Lower leg skin (tissue), 3 donors: ENCODE data around the gene ASF1B.

ENCODE experiments used
- POLR2A ChIP-seq, 2 donors: fragments of 450-650 bp; IDR thresholded peaks; one replicate each; pipeline ENCODE4 v1.6.1; 2016 to 2017; ENCODE audit warnings: antibody characterized with exemption in 2 of 2, mild to moderate bottlenecking in 1 of 2, moderate library complexity in 1 of 2
- TF ChIP-seq, protein P1 (sequence below), 3 donors: fragments of 450-650 bp; IDR thresholded peaks; one replicate each; pipeline ENCODE4 v1.5.1; 2016; ENCODE audit warnings: antibody characterized with exemption in 3 of 3, mild to moderate bottlenecking in 3 of 3, moderate library complexity in 2 of 3

DNA sequence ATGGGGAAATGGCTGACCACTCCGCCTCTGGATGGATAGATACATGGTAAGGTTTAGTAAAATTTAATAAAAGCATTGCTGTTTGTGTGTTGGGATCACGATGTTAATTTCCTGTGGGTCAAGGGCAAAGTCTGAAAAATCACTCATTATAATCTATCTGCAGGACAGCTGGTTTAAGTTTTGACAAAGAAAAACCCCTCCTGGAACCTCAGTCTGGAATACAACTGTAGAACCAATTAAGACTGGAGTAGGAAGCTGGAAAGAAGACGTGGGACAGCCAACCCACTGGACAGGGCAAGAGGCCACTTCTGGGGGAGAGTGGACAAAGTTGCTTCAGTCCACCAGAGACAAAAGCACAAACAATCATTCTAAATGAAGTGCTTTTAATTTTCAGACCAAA is 17.2 kb downstream of the ASF1B start:
- TF ChIP-seq POLR2A (IDR thresholded peaks at IDR 0.05): no peak
- TF ChIP-seq, protein P1, sequence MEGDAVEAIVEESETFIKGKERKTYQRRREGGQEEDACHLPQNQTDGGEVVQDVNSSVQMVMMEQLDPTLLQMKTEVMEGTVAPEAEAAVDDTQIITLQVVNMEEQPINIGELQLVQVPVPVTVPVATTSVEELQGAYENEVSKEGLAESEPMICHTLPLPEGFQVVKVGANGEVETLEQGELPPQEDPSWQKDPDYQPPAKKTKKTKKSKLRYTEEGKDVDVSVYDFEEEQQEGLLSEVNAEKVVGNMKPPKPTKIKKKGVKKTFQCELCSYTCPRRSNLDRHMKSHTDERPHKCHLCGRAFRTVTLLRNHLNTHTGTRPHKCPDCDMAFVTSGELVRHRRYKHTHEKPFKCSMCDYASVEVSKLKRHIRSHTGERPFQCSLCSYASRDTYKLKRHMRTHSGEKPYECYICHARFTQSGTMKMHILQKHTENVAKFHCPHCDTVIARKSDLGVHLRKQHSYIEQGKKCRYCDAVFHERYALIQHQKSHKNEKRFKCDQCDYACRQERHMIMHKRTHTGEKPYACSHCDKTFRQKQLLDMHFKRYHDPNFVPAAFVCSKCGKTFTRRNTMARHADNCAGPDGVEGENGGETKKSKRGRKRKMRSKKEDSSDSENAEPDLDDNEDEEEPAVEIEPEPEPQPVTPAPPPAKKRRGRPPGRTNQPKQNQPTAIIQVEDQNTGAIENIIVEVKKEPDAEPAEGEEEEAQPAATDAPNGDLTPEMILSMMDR (IDR thresholded peaks at IDR 0.05): no peak
